Measurements from ENCODE around the gene PHF13. TPM values are rescaled to one million over a fixed set of nuclear protein-coding genes. Genes with fewer than 3 reads are reported as not detected.

Gene PHF13
- total and polyA plus RNA-seq, 12 donors: 3.7 to 12.2 (median 7.6) TPM

- intact Hi-C loops (cut with DNase I): loop anchor here in 1 of 10 donors (10.0 kb wide), 1 partner anchor 166 kb away; the partner anchor contains the start of gene CAMTA1
- Histone ChIP-seq H3K27ac (no peak overlapping the region), H3K4me1 (peaks cover 0 to 20% (median 7%) of the 10 kb centered on the region in 9 donors), H3K27me3 (peaks cover 0 to 7% (median 0%) of the 10 kb centered on the region in 7 donors), H3K9me3 (no peaks in the 10 kb centered on the region), H3K36me3 (peaks cover 0 to 74% (median 20%) of the 10 kb centered on the region in 9 donors), H3K4me3 (no peak overlapping the region)
- WGBS, 2 donors: 93 to 94% methylated on average over 4 of the region's 4 CpGs
- no peak for TF ChIP-seq CTCF (IDR thresholded peaks at IDR 0.05)
- DNase-seq (no peak), ATAC-seq (no peak)
Measured at GRCh38 chr1:6619045-6619444, 5.5 kb downstream of the PHF13 start.

DNA sequence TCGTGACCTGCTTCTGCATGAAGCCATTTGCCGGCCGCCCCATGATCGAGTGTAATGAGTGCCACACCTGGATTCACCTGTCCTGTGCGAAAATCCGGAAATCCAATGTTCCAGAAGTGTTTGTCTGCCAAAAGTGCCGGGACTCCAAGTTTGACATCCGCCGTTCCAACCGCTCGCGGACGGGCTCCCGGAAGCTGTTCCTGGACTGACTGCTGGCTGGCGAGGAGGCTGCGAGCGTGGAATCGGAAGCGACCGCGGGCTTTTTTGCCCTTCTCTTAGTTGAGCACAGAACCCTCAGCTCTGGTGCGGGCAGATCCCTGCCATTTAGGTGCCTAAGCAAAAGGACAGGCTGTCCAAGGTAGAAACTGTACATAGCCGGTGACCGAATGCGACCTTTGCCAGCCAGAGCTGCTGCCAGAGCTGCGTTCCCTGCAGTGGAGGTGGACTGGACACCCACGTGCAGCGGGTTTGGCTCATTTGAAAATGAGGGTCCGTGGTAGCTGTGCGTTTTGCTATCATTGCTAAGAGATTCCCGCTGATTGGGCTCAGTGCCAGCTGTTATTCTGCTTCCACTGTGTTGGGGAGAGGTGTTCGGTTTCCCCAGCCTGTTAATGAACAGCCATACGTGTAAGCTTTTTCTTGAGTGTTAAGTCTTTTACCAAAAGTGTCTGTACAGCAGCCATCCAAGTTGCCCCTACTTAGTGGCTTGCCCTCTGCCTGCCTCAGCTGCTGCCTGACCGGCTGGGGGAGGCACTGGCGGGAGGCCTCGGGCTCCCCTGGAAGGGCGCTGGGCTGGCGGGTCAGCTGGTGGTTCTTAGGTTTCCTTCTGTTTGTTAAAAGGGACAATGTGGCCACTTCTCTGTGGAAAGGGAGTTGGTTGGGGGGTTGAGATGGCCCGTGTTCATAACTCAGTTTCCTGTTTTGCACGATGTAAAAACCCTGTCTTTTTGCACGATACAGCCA, 8.2 kb downstream of the PHF13 start:
- Histone ChIP-seq H3K4me1 (peaks cover 8 to 23% (median 16%) of the 10 kb centered on the region in 9 donors), H3K27me3 (no peaks in the 10 kb centered on the region), H3K4me3 (no peak overlapping the region), H3K9me3 (no peaks in the 10 kb centered on the region), H3K36me3 (peaks cover 0 to 75% (median 20%) of the 10 kb centered on the region in 9 donors), H3K27ac (no peak overlapping the region)
- DNase-seq: no peak
- WGBS, 2 donors: 90 to 92% methylated on average over 41 of the region's 41 CpGs
- no peak for TF ChIP-seq CTCF (IDR thresholded peaks at IDR 0.05)
- ATAC-seq: peak in 1 of 8 donors; percentile 27
- intact Hi-C loops (cut with DNase I): no loop called here

GRCh38 chr1:6622396-6623152, 9.0 kb downstream of the PHF13 start:
- intact Hi-C loops (cut with DNase I): no loop called here
- DNase-seq: no peak
- Histone ChIP-seq H3K27me3 (no peaks in the 10 kb centered on the region), H3K4me3 (no peak overlapping the region), H3K27ac (no peak overlapping the region), H3K9me3 (no peaks in the 10 kb centered on the region), H3K4me1 (peaks cover 8 to 26% (median 22%) of the 10 kb centered on the region in 9 donors), H3K36me3 (peaks cover 0 to 75% (median 20%) of the 10 kb centered on the region in 9 donors)
- TF ChIP-seq CTCF (IDR thresholded peaks at IDR 0.05): no peak
- ATAC-seq: no peak
- 87% methylated on average over 10 of the region's 10 CpGs for WGBS, 2 donors

DNA sequence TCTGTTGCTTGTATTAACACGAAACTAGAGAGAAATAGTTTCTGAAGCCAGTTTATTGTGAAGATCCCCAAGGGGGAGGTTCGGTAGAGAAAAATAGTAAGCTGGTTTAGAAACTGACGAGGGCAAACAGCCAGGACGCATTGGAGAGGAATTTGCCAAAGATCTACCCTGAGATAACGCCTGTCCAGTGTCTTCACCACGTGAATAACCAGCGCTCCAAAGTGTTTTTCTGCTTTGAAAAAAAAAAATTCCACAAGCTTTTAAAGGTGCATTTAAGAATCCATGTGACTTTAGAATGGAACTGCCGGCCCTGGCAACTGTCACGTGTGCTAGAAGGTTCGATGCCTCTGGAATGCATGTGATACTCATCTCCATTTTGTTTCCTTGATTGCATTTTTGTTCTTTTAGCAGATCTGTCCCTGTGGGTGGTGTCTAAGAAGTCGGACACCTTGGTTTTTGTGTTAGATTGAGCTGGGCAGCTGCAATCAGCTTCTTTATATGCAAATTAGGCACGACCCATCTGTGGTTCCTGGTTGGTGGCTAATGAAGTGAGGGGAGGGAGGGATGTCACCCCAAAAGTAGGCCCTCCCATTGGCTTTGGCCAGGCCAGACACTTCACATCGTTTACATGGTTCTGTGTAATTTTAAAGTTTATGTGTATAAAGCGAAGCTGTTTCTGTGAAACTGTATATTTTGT, 9.9 kb downstream of the PHF13 start:
- 73 to 75% methylated on average over 14 of the region's 14 CpGs for WGBS, 2 donors
- ATAC-seq (no peak), DNase-seq (no peak)
- intact Hi-C loops (cut with DNase I): no loop called here
- Histone ChIP-seq H3K4me3 (no peak overlapping the region), H3K36me3 (peaks cover 0 to 75% (median 20%) of the 10 kb centered on the region in 9 donors), H3K27ac (no peak overlapping the region), H3K9me3 (no peaks in the 10 kb centered on the region), H3K4me1 (peaks cover 8 to 26% (median 22%) of the 10 kb centered on the region in 9 donors), H3K27me3 (no peaks in the 10 kb centered on the region)
- TF ChIP-seq CTCF (IDR thresholded peaks at IDR 0.05): no peak
